Activated naive CD8-positive, alpha-beta T cell (primary cell): Measurements from ENCODE around the gene PTPRN2.

Experiments used
- H3K27ac Mint-ChIP-seq: one replicate; pipeline ENCODE4 v1.8.0; 2021; ENCODE audit warnings: mixed read lengths
- H3K27me3 Mint-ChIP-seq: one replicate; pipeline ENCODE4 v1.8.0; 2021; ENCODE audit warnings: mixed read lengths
- H3K36me3 Mint-ChIP-seq: one replicate; pipeline ENCODE4 v1.8.0; 2021; ENCODE audit warnings: mixed read lengths
- H3K4me1 Mint-ChIP-seq: one replicate; pipeline ENCODE4 v1.8.0; 2021; ENCODE audit warnings: low read depth, mixed read lengths
- H3K4me3 Mint-ChIP-seq: one replicate; pipeline ENCODE4 v1.8.0; 2021; ENCODE audit warnings: mild to moderate bottlenecking, mixed read lengths
- H3K9me3 Mint-ChIP-seq: one replicate; pipeline ENCODE4 v1.8.0; 2021; ENCODE audit warnings: low read depth, mixed read lengths

Gene PTPRN2

GRCh38 chr7:157538735-157539134, 1048.9 kb downstream of the PTPRN2 start:
- no peaks in the 10 kb centered on the region for H3K9me3 Mint-ChIP-seq
- no peak overlapping the region for H3K27ac Mint-ChIP-seq
- peaks cover 2% of the 10 kb centered on the region for H3K36me3 Mint-ChIP-seq
- H3K4me1 Mint-ChIP-seq: no peaks in the 10 kb centered on the region
- no peaks in the 10 kb centered on the region for H3K27me3 Mint-ChIP-seq
- H3K4me3 Mint-ChIP-seq: no peak overlapping the region

- H3K4me1 Mint-ChIP-seq: no peaks in the 10 kb centered on the region
- H3K36me3 Mint-ChIP-seq: peaks cover 2% of the 10 kb centered on the region
- H3K4me3 Mint-ChIP-seq: no peak overlapping the region
- H3K9me3 Mint-ChIP-seq: peaks cover under 1% of the 10 kb centered on the region
- H3K27ac Mint-ChIP-seq: no peak overlapping the region
- no peaks in the 10 kb centered on the region for H3K27me3 Mint-ChIP-seq
Measured at GRCh38 chr7:157538321-157538720, 1049.3 kb downstream of the PTPRN2 start.

- H3K27ac Mint-ChIP-seq: no peak overlapping the region
- H3K27me3 Mint-ChIP-seq: peaks cover 1% of the 10 kb centered on the region
- H3K9me3 Mint-ChIP-seq: peaks cover 13% of the 10 kb centered on the region
- H3K36me3 Mint-ChIP-seq: peaks cover 7% of the 10 kb centered on the region
- no peak overlapping the region for H3K4me3 Mint-ChIP-seq
- H3K4me1 Mint-ChIP-seq: no peaks in the 10 kb centered on the region
Measured at GRCh38 chr7:157537056-157537455, 1050.6 kb downstream of the PTPRN2 start.

- Mint-ChIP-seq H3K4me3 (no peak overlapping the region), H3K36me3 (peaks cover 9% of the 10 kb centered on the region), H3K27ac (no peak overlapping the region), H3K27me3 (peaks cover 1% of the 10 kb centered on the region), H3K9me3 (peaks cover 19% of the 10 kb centered on the region), H3K4me1 (no peaks in the 10 kb centered on the region)
Measured at GRCh38 chr7:157532068-157532467, 1055.6 kb downstream of the PTPRN2 start.

GRCh38 chr7:157529768-157530560, 1057.7 kb downstream of the PTPRN2 start:
- Mint-ChIP-seq H3K4me3 (no peak overlapping the region), H3K27ac (no peak overlapping the region), H3K27me3 (peaks cover 1% of the 10 kb centered on the region), H3K9me3 (peaks cover 19% of the 10 kb centered on the region), H3K4me1 (no peaks in the 10 kb centered on the region), H3K36me3 (peaks cover 9% of the 10 kb centered on the region)

GRCh38 chr7:157528785-157529341, 1058.8 kb downstream of the PTPRN2 start:
- Mint-ChIP-seq H3K9me3 (peaks cover 19% of the 10 kb centered on the region), H3K36me3 (peaks cover 9% of the 10 kb centered on the region), H3K27me3 (peaks cover 1% of the 10 kb centered on the region), H3K4me1 (no peaks in the 10 kb centered on the region), H3K4me3 (no peak overlapping the region), H3K27ac (no peak overlapping the region)

GRCh38 chr7:157527686-157528085, 1059.9 kb downstream of the PTPRN2 start:
- Mint-ChIP-seq H3K27me3 (no peaks in the 10 kb centered on the region), H3K27ac (no peak overlapping the region), H3K4me3 (no peak overlapping the region), H3K4me1 (no peaks in the 10 kb centered on the region), H3K36me3 (peaks cover 6% of the 10 kb centered on the region), H3K9me3 (peaks cover 12% of the 10 kb centered on the region)

GRCh38 chr7:157526913-157527634, 1060.5 kb downstream of the PTPRN2 start:
- peaks cover 3% of the 10 kb centered on the region for H3K36me3 Mint-ChIP-seq
- H3K4me3 Mint-ChIP-seq: no peak overlapping the region
- H3K4me1 Mint-ChIP-seq: no peaks in the 10 kb centered on the region
- H3K27me3 Mint-ChIP-seq: peaks cover 2% of the 10 kb centered on the region
- no peak overlapping the region for H3K27ac Mint-ChIP-seq
- H3K9me3 Mint-ChIP-seq: peaks cover 6% of the 10 kb centered on the region

GRCh38 chr7:157526005-157526912, 1061.4 kb downstream of the PTPRN2 start:
- Mint-ChIP-seq H3K4me3 (no peak overlapping the region), H3K36me3 (no peaks in the 10 kb centered on the region), H3K27ac (no peak overlapping the region), H3K9me3 (no peaks in the 10 kb centered on the region), H3K4me1 (no peaks in the 10 kb centered on the region), H3K27me3 (peaks cover 2% of the 10 kb centered on the region)

GRCh38 chr7:157525491-157525915, 1062.1 kb downstream of the PTPRN2 start:
- Mint-ChIP-seq H3K4me3 (no peak overlapping the region), H3K36me3 (no peaks in the 10 kb centered on the region), H3K4me1 (no peaks in the 10 kb centered on the region), H3K9me3 (no peaks in the 10 kb centered on the region), H3K27me3 (peaks cover 2% of the 10 kb centered on the region), H3K27ac (no peak overlapping the region)

- peaks cover 2% of the 10 kb centered on the region for H3K27me3 Mint-ChIP-seq
- H3K4me1 Mint-ChIP-seq: no peaks in the 10 kb centered on the region
- no peak overlapping the region for H3K4me3 Mint-ChIP-seq
- H3K36me3 Mint-ChIP-seq: no peaks in the 10 kb centered on the region
- no peak overlapping the region for H3K27ac Mint-ChIP-seq
- H3K9me3 Mint-ChIP-seq: no peaks in the 10 kb centered on the region
Measured at GRCh38 chr7:157524731-157525130, 1062.9 kb downstream of the PTPRN2 start.

GRCh38 chr7:157523766-157524421, 1063.7 kb downstream of the PTPRN2 start:
- H3K27ac Mint-ChIP-seq: no peak overlapping the region
- no peak overlapping the region for H3K4me3 Mint-ChIP-seq
- H3K27me3 Mint-ChIP-seq: peaks cover 2% of the 10 kb centered on the region
- no peaks in the 10 kb centered on the region for H3K9me3 Mint-ChIP-seq
- H3K36me3 Mint-ChIP-seq: no peaks in the 10 kb centered on the region
- H3K4me1 Mint-ChIP-seq: no peaks in the 10 kb centered on the region

- H3K4me1 Mint-ChIP-seq: no peaks in the 10 kb centered on the region
- no peaks in the 10 kb centered on the region for H3K36me3 Mint-ChIP-seq
- H3K9me3 Mint-ChIP-seq: no peaks in the 10 kb centered on the region
- no peak overlapping the region for H3K27ac Mint-ChIP-seq
- no peak overlapping the region for H3K4me3 Mint-ChIP-seq
- H3K27me3 Mint-ChIP-seq: peaks cover 2% of the 10 kb centered on the region
Measured at GRCh38 chr7:157523371-157523765, 1064.3 kb downstream of the PTPRN2 start.

GRCh38 chr7:157522954-157523353, 1064.7 kb downstream of the PTPRN2 start:
- Mint-ChIP-seq H3K4me3 (no peak overlapping the region), H3K27ac (no peak overlapping the region), H3K4me1 (no peaks in the 10 kb centered on the region), H3K9me3 (no peaks in the 10 kb centered on the region), H3K36me3 (no peaks in the 10 kb centered on the region), H3K27me3 (peaks cover 2% of the 10 kb centered on the region)
